NCI-H1105 treated with DMSO at 0.1 percent for 48 hours (cell line): Measurements from ENCODE around the gene LCP2.
A peak's percentile ranks its signal among the peaks of the same experiment; 100 is the strongest.
"Not testable (repeated sequence)": the region's sequence is repeated elsewhere in the genome, so short reads cannot be mapped to it uniquely, and the experiment has no call there.

Source experiments
- DNase-seq: peaks from one replicate; lab custom pipeline; 2025; lab: John Stamatoyannopoulos, UW

The LCP2 gene

GRCh38 chr5:170248172-170248930, 49.2 kb downstream of the LCP2 start:
- DNase-seq, result no peak

DNA sequence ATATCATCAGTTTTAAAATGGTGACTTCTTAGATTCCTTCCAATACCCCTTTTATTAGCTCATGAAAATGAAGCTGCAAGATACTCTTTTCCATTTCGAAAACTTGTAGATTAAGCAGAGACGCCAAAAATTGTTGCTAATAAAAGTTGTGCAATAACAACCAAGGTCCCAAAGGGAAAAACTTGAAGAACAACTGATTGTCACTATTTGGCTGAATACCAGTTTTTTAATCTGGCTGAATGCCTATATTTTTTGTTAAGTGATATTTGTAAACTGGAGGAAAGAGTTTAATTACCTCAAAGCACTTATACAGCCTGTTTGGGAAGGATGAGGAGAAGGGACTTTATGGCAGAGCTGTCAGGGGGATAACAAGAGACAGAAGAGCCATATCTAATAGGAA, 50.2 kb downstream of the LCP2 start:
- no peak for DNase-seq

- DNase-seq, result no peak
Measured at GRCh38 chr5:170246126-170246870, 51.3 kb downstream of the LCP2 start.

DNA sequence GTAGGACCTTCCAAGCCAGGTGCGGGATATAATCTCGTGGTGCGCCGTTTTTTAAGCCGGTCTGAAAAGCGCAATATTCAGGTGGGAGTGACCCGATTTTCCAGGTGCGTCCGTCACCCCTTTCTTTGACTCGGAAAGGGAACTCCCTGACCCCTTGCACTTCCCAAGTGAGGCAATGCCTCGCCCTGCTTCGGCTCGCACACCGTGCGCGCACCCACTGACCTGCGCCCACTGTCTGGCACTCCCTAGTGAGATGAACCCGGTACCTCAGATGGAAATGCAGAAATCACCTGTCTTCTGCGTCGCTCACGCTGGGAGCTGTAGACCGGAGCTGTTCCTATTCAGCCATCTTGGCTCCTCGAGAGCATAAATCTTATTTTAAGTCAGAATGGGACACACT, 52.1 kb downstream of the LCP2 start:
- DNase-seq, result not testable (repeated sequence)

GRCh38 chr5:170238456-170239196, 59.0 kb downstream of the LCP2 start:
- no peak for DNase-seq

- no peak for DNase-seq
Measured at GRCh38 chr5:170235876-170236864, 61.4 kb downstream of the LCP2 start.

- no peak for DNase-seq
Measured at GRCh38 chr5:170233358-170233892, 64.2 kb downstream of the LCP2 start.

- DNase-seq, result no peak
Measured at GRCh38 chr5:170232786-170233185, 64.8 kb downstream of the LCP2 start, which contains the start of gene C5orf58. Gene C5orf58, plus strand, starts transcription at chr5:170232985. Its CDS starts 1,992 bp downstream, at chr5:170234977.

GRCh38 chr5:170228762-170229435, 68.7 kb downstream of the LCP2 start:
- DNase-seq, result no peak

GRCh38 chr5:170226661-170227060, 70.9 kb downstream of the LCP2 start:
- no peak for DNase-seq

- DNase-seq, result no peak
Measured at GRCh38 chr5:170226129-170226615, 71.4 kb downstream of the LCP2 start.

DNA sequence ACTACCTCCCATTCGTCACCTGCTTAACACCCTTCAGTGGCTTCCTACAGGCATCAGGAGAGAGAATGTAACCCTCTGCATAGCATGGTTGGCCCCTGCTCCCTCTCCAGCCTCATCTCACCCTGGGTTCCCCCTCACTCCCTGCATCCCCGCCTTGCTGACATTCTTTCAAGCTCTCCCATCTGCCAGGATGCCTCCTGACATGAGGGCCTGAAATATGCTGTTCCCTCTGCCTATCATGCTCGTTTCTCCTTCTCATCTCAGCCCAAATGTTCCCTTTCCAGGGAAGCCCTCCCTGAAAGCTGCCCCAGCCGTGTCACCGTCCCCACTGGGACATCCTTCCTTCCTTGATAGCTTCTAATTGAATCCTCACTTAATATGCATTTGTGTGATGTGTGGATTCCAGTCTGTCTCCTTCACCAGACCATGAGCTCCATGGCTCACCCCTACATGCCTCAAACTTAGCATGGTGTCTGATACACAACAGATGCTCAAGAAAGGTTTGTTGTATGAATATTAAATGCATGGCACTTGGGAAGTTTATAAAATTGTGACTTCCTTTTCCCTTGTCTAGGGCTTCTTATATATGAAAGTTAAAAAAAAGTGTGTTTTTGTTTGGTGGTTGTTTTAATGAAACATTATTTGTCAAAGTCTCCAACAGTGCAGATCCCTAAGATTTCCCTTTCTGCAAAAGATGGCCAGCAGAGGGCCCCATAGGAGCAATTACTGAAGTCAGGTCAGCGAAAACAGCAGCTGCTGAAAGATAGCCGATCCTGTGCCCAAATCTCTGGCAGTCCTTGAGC, 72.0 kb downstream of the LCP2 start:
- peak; percentile 36 for DNase-seq

- no peak for DNase-seq
Measured at GRCh38 chr5:170223906-170224305, 73.7 kb downstream of the LCP2 start.

DNA sequence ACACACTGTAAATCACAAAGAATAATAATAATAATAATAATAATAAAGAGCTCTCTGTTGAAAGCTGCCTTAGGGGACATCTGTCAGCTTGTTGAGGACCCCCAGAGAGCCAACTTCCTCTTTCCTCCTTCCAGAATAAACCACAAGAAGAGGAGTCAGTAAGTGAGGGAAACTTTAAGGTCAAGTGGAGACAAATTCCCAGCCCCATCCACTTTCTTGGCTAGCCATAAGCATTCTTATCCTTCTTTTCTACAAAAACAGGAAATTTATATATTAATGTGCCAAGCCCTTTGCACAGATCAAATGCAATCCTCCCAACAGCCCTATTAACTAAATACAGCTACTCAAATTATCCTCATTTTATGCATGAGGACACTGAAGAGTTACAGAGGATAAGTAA, 74.2 kb downstream of the LCP2 start:
- no peak for DNase-seq

DNA sequence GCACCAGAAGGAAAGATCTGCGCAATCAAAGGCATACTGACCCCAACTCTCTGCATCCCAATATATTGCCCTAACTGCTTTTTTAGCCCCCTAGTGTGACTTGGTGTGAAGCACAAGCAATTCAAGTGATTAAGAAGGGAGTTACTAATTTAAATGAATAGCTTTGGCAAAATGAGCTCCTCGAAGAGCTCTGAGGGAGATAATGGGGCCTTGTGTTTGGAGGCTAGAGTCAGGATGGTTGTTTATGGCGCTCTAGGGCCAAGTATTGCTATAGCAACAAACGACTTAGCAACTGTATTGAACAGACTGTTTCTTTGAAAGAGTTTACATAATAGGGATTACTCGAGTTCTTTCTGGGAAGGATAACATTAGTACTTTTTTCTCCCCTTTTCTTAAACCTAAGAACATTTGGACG, 76.2 kb downstream of the LCP2 start:
- peak; percentile 6 for DNase-seq

GRCh38 chr5:170220191-170220590, 77.4 kb downstream of the LCP2 start:
- no peak for DNase-seq

GRCh38 chr5:170219615-170220014, 78.0 kb downstream of the LCP2 start:
- no peak for DNase-seq

DNA sequence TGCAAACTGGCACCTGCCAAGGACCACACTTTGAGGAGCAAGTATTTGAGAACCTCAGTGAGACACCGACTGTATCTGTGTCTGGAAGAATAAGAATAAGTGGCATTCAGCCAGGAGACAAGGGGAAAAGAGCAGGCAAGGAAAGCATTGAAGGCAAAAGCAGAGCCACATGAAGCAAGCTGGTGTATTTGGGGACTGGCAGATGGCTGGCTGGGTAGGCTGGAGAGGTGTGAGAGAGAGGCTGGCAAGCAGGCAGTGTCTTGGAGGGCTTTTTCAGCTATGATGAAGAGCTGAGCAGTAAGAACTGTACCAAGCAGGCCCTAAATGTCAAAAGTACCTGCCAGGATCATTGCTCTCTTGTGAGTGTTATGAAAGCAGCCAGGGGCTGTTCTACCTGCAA, 78.9 kb downstream of the LCP2 start:
- no peak for DNase-seq

- no peak for DNase-seq
Measured at GRCh38 chr5:170217831-170218230, 79.7 kb downstream of the LCP2 start.
